ENCODE measurements around the gene TRPC4AP.
"Not testable (repeated sequence)": the region's sequence is repeated elsewhere in the genome, so short reads cannot be mapped to it uniquely, and the experiment has no call there.

Gene TRPC4AP

DNA sequence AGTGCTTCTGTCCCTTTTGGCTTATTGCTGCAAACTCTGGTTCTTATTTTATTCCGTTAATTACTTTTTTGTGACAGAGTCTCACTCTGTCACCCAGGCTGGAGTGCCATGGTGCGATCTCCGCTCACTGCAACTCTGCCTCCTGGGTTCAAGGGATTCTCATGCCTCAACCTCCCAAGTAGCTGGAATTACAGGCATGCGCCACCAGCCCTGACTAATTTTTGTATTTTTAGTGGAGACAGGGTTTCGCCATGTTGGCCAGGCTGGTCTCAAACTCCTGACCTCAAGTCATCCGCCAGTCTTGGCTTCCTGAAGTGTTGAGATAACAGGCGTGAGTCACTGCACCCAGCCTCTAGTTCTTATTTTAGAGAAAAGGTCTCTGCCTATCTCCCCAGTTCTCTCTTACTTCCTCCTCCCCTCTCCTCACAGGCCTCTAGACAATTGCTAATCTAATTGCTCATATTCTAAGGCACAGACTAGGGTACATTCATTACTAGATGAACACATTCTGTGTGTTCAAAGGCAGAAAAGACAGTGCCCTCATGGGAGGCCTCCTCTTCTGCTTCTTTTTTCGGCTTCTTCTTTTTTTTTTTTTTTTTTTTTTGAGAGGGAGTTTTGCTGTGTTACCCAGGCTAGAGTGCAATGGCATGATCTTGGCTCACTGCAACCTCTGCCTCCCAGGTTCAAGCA is 27.6 kb upstream of the TRPC4AP start:
- DNase-seq, result no peak
- no peak overlapping the region for H3K27ac ChIP-seq
- H3K4me3 ChIP-seq (ENCODE audit: low read depth, low read length), result no peak overlapping the region
- TF ChIP-seq, protein P1, sequence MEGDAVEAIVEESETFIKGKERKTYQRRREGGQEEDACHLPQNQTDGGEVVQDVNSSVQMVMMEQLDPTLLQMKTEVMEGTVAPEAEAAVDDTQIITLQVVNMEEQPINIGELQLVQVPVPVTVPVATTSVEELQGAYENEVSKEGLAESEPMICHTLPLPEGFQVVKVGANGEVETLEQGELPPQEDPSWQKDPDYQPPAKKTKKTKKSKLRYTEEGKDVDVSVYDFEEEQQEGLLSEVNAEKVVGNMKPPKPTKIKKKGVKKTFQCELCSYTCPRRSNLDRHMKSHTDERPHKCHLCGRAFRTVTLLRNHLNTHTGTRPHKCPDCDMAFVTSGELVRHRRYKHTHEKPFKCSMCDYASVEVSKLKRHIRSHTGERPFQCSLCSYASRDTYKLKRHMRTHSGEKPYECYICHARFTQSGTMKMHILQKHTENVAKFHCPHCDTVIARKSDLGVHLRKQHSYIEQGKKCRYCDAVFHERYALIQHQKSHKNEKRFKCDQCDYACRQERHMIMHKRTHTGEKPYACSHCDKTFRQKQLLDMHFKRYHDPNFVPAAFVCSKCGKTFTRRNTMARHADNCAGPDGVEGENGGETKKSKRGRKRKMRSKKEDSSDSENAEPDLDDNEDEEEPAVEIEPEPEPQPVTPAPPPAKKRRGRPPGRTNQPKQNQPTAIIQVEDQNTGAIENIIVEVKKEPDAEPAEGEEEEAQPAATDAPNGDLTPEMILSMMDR (IDR thresholded peaks at IDR 0.05; ENCODE audit: low read depth, low read length), result no peak
- no peaks in the 10 kb centered on the region for H3K27me3 ChIP-seq (ENCODE audit: insufficient read depth, low read depth, severe bottlenecking)
- no peaks in the 10 kb centered on the region for H3K9me3 ChIP-seq (ENCODE audit: severe bottlenecking)
- no peaks in the 10 kb centered on the region for H3K36me3 ChIP-seq

DNA sequence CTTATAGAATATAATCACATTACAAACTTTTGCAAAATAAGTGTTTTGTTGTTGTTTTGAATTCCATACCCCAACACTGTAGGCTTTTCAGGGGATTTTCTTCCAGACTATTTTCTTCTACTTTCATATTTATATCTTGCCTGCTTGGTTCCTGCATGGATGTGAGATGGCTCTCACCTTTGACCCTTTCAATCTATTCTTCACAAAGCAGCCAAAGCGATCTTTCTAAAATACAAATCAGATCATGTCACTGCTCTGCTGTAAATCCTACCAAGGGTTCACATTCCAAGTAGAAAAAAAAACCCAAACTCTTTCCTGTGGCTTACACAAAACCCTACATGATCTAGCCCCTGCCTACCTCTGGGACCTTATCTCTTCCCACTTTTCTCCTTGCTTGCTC is 25.0 kb upstream of the TRPC4AP start:
- DNase-seq, result no peak
- TF ChIP-seq, protein P1 (IDR thresholded peaks at IDR 0.05; ENCODE audit: low read depth, low read length), result no peak
- Histone ChIP-seq H3K4me3 (ENCODE audit: low read depth, low read length) (no peak overlapping the region), H3K27ac (no peak overlapping the region), H3K36me3 (no peaks in the 10 kb centered on the region), H3K9me3 (ENCODE audit: severe bottlenecking) (no peaks in the 10 kb centered on the region), H3K27me3 (ENCODE audit: insufficient read depth, low read depth, severe bottlenecking) (no peaks in the 10 kb centered on the region)

DNA sequence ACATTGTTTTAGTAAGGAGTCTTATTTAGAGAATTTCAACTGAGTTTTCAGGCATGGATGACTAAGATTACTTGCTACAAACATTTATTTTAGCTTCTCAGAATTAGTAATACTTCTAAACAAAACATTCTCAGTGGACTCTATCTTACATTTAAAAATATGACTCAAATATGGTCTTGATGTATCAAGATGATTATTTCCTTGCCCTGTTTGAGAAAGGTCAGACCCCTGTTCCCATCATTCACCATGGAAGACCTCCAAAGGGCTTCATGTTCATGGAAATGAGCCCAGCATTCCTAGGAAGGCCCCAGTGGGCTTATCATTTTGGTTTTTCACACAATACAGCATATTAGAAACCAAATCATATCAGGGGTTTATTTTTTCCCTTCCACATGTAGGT is 24.6 kb upstream of the TRPC4AP start:
- TF ChIP-seq, protein P1 (IDR thresholded peaks at IDR 0.05; ENCODE audit: low read depth, low read length), result no peak
- no peak overlapping the region for H3K4me3 ChIP-seq (ENCODE audit: low read depth, low read length)
- no peak for DNase-seq
- no peaks in the 10 kb centered on the region for H3K9me3 ChIP-seq (ENCODE audit: severe bottlenecking)
- no peaks in the 10 kb centered on the region for H3K36me3 ChIP-seq
- no peak overlapping the region for H3K27ac ChIP-seq
- no peaks in the 10 kb centered on the region for H3K27me3 ChIP-seq (ENCODE audit: insufficient read depth, low read depth, severe bottlenecking)

DNA sequence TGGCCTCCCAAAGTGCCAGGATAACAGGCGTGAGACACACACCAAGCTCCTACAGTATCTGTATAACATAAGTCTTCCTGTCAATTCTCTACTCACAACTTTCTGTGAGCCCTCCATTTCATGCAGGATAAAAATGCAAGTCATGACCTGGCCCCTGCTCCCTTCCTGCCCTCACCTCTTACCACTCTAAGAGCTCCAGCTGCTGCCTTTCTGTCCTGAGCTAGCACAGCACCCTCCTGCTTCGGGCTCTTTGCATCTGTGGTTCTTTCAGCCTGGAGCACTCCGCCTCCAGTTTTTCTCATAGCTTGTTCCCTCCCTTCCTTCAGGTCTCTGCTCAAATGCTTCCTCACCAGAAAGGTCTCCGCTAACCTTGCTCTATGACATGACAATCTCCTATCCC is 23.7 kb upstream of the TRPC4AP start:
- H3K36me3 ChIP-seq, result no peaks in the 10 kb centered on the region
- no peaks in the 10 kb centered on the region for H3K9me3 ChIP-seq (ENCODE audit: severe bottlenecking)
- H3K4me3 ChIP-seq (ENCODE audit: low read depth, low read length), result no peak overlapping the region
- H3K27me3 ChIP-seq (ENCODE audit: insufficient read depth, low read depth, severe bottlenecking), result no peaks in the 10 kb centered on the region
- no peak overlapping the region for H3K27ac ChIP-seq
- DNase-seq, result no peak
- TF ChIP-seq, protein P1 (IDR thresholded peaks at IDR 0.05; ENCODE audit: low read depth, low read length), result no peak

DNA sequence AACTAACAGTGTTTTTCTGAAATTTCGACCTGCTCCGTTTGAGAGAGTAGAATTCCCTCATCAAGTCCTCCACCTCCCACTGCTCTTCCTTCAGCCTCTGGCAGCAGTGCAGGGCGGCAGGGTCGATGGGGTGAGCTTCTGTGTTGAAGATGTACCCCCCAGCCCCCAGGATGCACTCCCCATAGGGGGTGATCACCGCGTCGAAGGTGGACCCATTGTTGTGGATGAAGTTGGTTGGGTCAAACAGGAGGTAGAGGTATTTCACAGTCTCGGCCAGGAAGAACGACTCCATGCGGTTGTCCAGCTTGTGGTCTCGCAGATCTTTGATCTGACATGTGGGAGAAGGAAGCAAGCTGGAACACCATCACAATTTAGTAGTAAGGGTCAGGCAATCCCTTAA is 23.0 kb upstream of the TRPC4AP start:
- H3K36me3 ChIP-seq, result no peaks in the 10 kb centered on the region

DNA sequence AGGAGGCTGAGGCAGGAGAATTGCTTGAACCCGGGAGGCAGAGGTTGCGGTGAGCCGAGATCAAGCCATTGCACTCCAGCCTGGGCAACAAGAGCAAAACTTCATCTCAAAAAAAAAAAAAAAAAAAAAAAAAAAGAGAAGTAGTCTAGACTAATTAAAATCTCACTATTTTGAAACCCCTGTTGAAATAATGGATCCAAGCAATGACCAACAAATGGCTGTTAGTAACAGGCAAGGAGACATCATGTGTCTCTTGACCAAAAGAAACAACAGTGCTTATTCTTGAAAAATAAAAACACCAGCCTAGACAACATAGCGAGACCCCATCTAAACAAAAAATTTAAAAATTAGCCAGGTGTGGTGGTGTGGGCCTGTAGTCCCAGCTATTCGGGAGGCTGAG is 19.7 kb upstream of the TRPC4AP start:
- H3K27ac ChIP-seq; H3K27me3 ChIP-seq (ENCODE audit: insufficient read depth, low read depth, severe bottlenecking); H3K9me3 ChIP-seq (ENCODE audit: severe bottlenecking); H3K36me3 ChIP-seq; H3K4me3 ChIP-seq (ENCODE audit: low read depth, low read length); DNase-seq: not testable (repeated sequence)

More for the DNA sequence above, 23.0 kb upstream of the TRPC4AP start:
- no peak for DNase-seq
- no peak overlapping the region for H3K27ac ChIP-seq
- H3K27me3 ChIP-seq (ENCODE audit: insufficient read depth, low read depth, severe bottlenecking), result no peaks in the 10 kb centered on the region
- TF ChIP-seq, protein P1 (IDR thresholded peaks at IDR 0.05; ENCODE audit: low read depth, low read length), result no peak
- H3K4me3 ChIP-seq (ENCODE audit: low read depth, low read length), result no peak overlapping the region
- no peaks in the 10 kb centered on the region for H3K9me3 ChIP-seq (ENCODE audit: severe bottlenecking)

All from WERI-Rb-1 (cell line).